Measurements from ENCODE around the gene TNS3. TPM values are rescaled to one million over a fixed set of nuclear protein-coding genes. Genes with fewer than 3 reads are reported as not detected.

Gene TNS3
- total RNA-seq, 1 donor from 2014 or later: 174 TPM

- TF ChIP-seq CTCF (IDR thresholded peaks at IDR 0.05): no peak
- H3K4me3 ChIP-seq: peak overlapping the region; percentile 71
- ATAC-seq: peak; percentile 41 to 50
- intact Hi-C loops (cut with DNase I): no loop called here
- no peak for DNase-seq
- H3K9me3 ChIP-seq: no peaks in the 10 kb centered on the region
- H3K27ac ChIP-seq: peak overlapping the region; percentile 85
- no peaks in the 10 kb centered on the region for H3K27me3 ChIP-seq (ENCODE audit: low read depth)
- H3K4me1 ChIP-seq: peaks cover 82% of the 10 kb centered on the region
- no peaks in the 10 kb centered on the region for H3K36me3 ChIP-seq
Observed at GRCh38 chr7:47581438-47581803, 490 bp downstream of the TNS3 start.

GRCh38 chr7:47580811-47581331 is 1.0 kb downstream of the TNS3 start:
- Histone ChIP-seq H3K4me3 (peak overlapping the region; percentile 71), H3K9me3 (no peaks in the 10 kb centered on the region), H3K36me3 (no peaks in the 10 kb centered on the region), H3K27ac (peak overlapping the region; percentile 85), H3K4me1 (peaks cover 83% of the 10 kb centered on the region), H3K27me3 (ENCODE audit: low read depth) (no peaks in the 10 kb centered on the region)
- intact Hi-C loops (cut with DNase I): no loop called here
- ATAC-seq (peak in 1 of 2 donors; percentile 6), DNase-seq (no peak)
- no peak for TF ChIP-seq CTCF (IDR thresholded peaks at IDR 0.05)

- no peak for ATAC-seq
- no peaks in the 10 kb centered on the region for H3K27me3 ChIP-seq (ENCODE audit: low read depth)
- peak; percentile 59 for DNase-seq
- H3K27ac ChIP-seq: no peak overlapping the region
- peak overlapping the region; percentile 71 for H3K4me3 ChIP-seq
- no peaks in the 10 kb centered on the region for H3K36me3 ChIP-seq
- no peaks in the 10 kb centered on the region for H3K9me3 ChIP-seq
- no peak for TF ChIP-seq CTCF (IDR thresholded peaks at IDR 0.05)
- intact Hi-C loops (cut with DNase I): no loop called here
- H3K4me1 ChIP-seq: peaks cover 86% of the 10 kb centered on the region
Observed at GRCh38 chr7:47580175-47580706, 1.7 kb downstream of the TNS3 start.

GRCh38 chr7:47579458-47579857 is 2.5 kb downstream of the TNS3 start:
- Histone ChIP-seq H3K27ac (peak overlapping the region; percentile 77), H3K27me3 (ENCODE audit: low read depth) (no peaks in the 10 kb centered on the region), H3K4me1 (peaks cover 88% of the 10 kb centered on the region), H3K36me3 (no peaks in the 10 kb centered on the region), H3K9me3 (no peaks in the 10 kb centered on the region), H3K4me3 (peak overlapping the region; percentile 71)
- intact Hi-C loops (cut with DNase I): no loop called here
- TF ChIP-seq CTCF (IDR thresholded peaks at IDR 0.05): no peak
- ATAC-seq (no peak), DNase-seq (no peak)

GRCh38 chr7:47578579-47579270 is 3.2 kb downstream of the TNS3 start:
- intact Hi-C loops (cut with DNase I): no loop called here

More at GRCh38 chr7:47578579-47579270, 3.2 kb downstream of the TNS3 start:
- no peak for ATAC-seq
- no peaks in the 10 kb centered on the region for H3K27me3 ChIP-seq (ENCODE audit: low read depth)
- no peak for TF ChIP-seq CTCF (IDR thresholded peaks at IDR 0.05)
- H3K9me3 ChIP-seq: no peaks in the 10 kb centered on the region
- peaks cover 88% of the 10 kb centered on the region for H3K4me1 ChIP-seq
- peak overlapping the region; percentile 17 for H3K4me3 ChIP-seq
- DNase-seq: no peak
- H3K36me3 ChIP-seq: no peaks in the 10 kb centered on the region
- H3K27ac ChIP-seq: peak overlapping the region; percentile 77
